WTC11 (cell line): ENCODE results near the gene DNAI1. TPM values are rescaled to one million over a fixed set of nuclear protein-coding genes. Genes with fewer than 3 reads are reported as not detected.
A peak's percentile ranks its signal among the peaks of the same experiment; 100 is the strongest.

Source experiments
- ATAC-seq: fragments of 200-7000 bp; cut with Tn5 transposase; 2 replicates; pipeline ENCODE4 v1.10.0; 2021; ENCODE audit warnings: mild to moderate bottlenecking, moderate library complexity
- CTCF ChIA-PET: fragments of 300-600 bp; sonication (Branson Sonifier 250); formaldehyde crosslinking; loops from one replicate; lab custom pipeline; 2021; ENCODE audit warnings: antibody characterized with exemption; lab: Charles Lee
- POLR2A ChIA-PET: fragments of 350-600 bp; sonication (Branson Sonifier 250); formaldehyde crosslinking; loops from one replicate; lab custom pipeline; 2021; ENCODE audit warnings: antibody characterized with exemption; lab: Charles Lee
- DNase-seq: peaks from one replicate; pipeline ENCODE4 v3.0.0; 2021; ENCODE audit warnings: low spot score
- H3K27ac Mint-ChIP-seq: 2 replicates; pipeline ENCODE4 v1.8.0; 2021; ENCODE audit warnings: mixed read lengths
- H3K27me3 Mint-ChIP-seq: 2 replicates; pipeline ENCODE4 v1.8.0; 2021; ENCODE audit warnings: low read depth, mild to moderate bottlenecking, moderate library complexity, mixed read lengths
- H3K36me3 Mint-ChIP-seq: 2 replicates; pipeline ENCODE4 v1.8.0; 2021; ENCODE audit warnings: mixed read lengths
- H3K4me1 Mint-ChIP-seq: 2 replicates; pipeline ENCODE4 v1.8.0; 2022; ENCODE audit warnings: mixed read lengths
- H3K4me3 Mint-ChIP-seq: 2 replicates; pipeline ENCODE4 v1.8.0; 2021; ENCODE audit warnings: mild to moderate bottlenecking, moderate library complexity, mixed read lengths
- H3K9me3 Mint-ChIP-seq: 2 replicates; pipeline ENCODE4 v1.8.0; 2021; ENCODE audit warnings: mixed read lengths
- E2F5 ChIP-seq: sonication (generic); formaldehyde crosslinking; IDR thresholded peaks from 2 replicates; pipeline ENCODE4 v1.8.1; 2022; ENCODE audit warnings: mild to moderate bottlenecking, moderate library complexity, missing genetic modification reagents
- ELF4 ChIP-seq: sonication (generic); formaldehyde crosslinking; IDR thresholded peaks from 2 replicates; pipeline ENCODE4 v1.8.1; 2022; ENCODE audit warnings: low read depth, mild to moderate bottlenecking, moderate library complexity, missing genetic modification reagents
- FOXJ3 ChIP-seq: sonication (generic); formaldehyde crosslinking; IDR thresholded peaks from 2 replicates; pipeline ENCODE4 v1.9.0; 2021; ENCODE audit warnings: missing genetic modification reagents, mild to moderate bottlenecking, borderline replicate concordance
- FOXP1 ChIP-seq: sonication (generic); formaldehyde crosslinking; IDR thresholded peaks from 2 replicates; pipeline ENCODE4 v1.8.0; 2022; ENCODE audit warnings: missing genetic modification reagents, mild to moderate bottlenecking, moderate library complexity, borderline replicate concordance
- GRHL2 ChIP-seq: fragments of 250-450 bp; sonication (Bioruptor Pico); IDR thresholded peaks from 2 replicates; pipeline ENCODE4 v1.8.0; 2022; ENCODE audit warnings: mild to moderate bottlenecking, moderate library complexity; ENCODE audit not compliant: insufficient replicate concordance, severe bottlenecking
- MYBL2 ChIP-seq: sonication (generic); formaldehyde crosslinking; IDR thresholded peaks from 2 replicates; pipeline ENCODE4 v1.8.1; 2023; ENCODE audit warnings: mild to moderate bottlenecking, moderate library complexity, missing genetic modification reagents
- NFE2L1 ChIP-seq: sonication (generic); formaldehyde crosslinking; IDR thresholded peaks from 2 replicates; pipeline ENCODE4 v1.8.1; 2023; ENCODE audit warnings: missing genetic modification reagents
- NFYB ChIP-seq: sonication (generic); formaldehyde crosslinking; conservative IDR thresholded peaks from 2 replicates; pipeline ENCODE4 v1.8.0; 2022; ENCODE audit warnings: low read depth, missing genetic modification reagents
- NR2C2 ChIP-seq: sonication (generic); formaldehyde crosslinking; IDR thresholded peaks from 2 replicates; pipeline ENCODE4 v1.8.0; 2022; ENCODE audit warnings: mild to moderate bottlenecking, missing genetic modification reagents
- NR3C1 ChIP-seq: sonication (generic); formaldehyde crosslinking; conservative IDR thresholded peaks from 2 replicates; pipeline ENCODE4 v1.8.1; 2023; ENCODE audit warnings: low read depth, mild to moderate bottlenecking, missing genetic modification reagents
- SOX15 ChIP-seq: fragments of 250-450 bp; sonication (Bioruptor Pico); IDR thresholded peaks from 2 replicates; pipeline ENCODE4 v1.9.0; 2021; ENCODE audit warnings: mild to moderate bottlenecking
- ZNF219 ChIP-seq: sonication (generic); formaldehyde crosslinking; IDR thresholded peaks from 2 replicates; pipeline ENCODE4 v1.8.0; 2023; ENCODE audit warnings: missing genetic modification reagents, mild to moderate bottlenecking, borderline replicate concordance
- ZNF263 ChIP-seq: sonication (generic); formaldehyde crosslinking; IDR thresholded peaks from 2 replicates; pipeline ENCODE4 v1.8.1; 2022; ENCODE audit warnings: low read depth, mild to moderate bottlenecking, moderate library complexity, missing genetic modification reagents
- ZNF416 ChIP-seq: fragments of 250-450 bp; sonication (Bioruptor Pico); IDR thresholded peaks from 2 replicates; pipeline ENCODE4 v1.9.0; 2021; ENCODE audit warnings: mild to moderate bottlenecking, inconsistent platforms
- ZNF532 ChIP-seq: fragments of 250-450 bp; sonication (Bioruptor Pico); IDR thresholded peaks from 2 replicates; pipeline ENCODE4 v1.9.0; 2021; ENCODE audit warnings: mild to moderate bottlenecking, borderline replicate concordance
- ZNF671 ChIP-seq: fragments of 250-450 bp; sonication (Bioruptor Pico); IDR thresholded peaks from 2 replicates; pipeline ENCODE4 v1.8.0; 2021; ENCODE audit warnings: mild to moderate bottlenecking
- total RNA-seq: library from RNA; stranded (reverse); gene quantifications from 3 replicates; pipeline ENCODE4 v1.2.3, GENCODE V29; 2021
- TF ChIP-seq, protein P1 (sequence below): fragments of 200-600 bp; IDR thresholded peaks from 2 replicates; pipeline ENCODE4 v1.8.0; 2022; ENCODE audit warnings: antibody characterized with exemption
- TF ChIP-seq, protein P2 (sequence below): sonication (generic); formaldehyde crosslinking; IDR thresholded peaks from 2 replicates; pipeline ENCODE4 v1.8.0; 2022; ENCODE audit warnings: mild to moderate bottlenecking, missing genetic modification reagents
- TF ChIP-seq, protein P3 (sequence below): sonication (generic); formaldehyde crosslinking; IDR thresholded peaks from 2 replicates; pipeline ENCODE4 v1.8.1; 2023; ENCODE audit warnings: mild to moderate bottlenecking, missing genetic modification reagents, borderline replicate concordance

DNAI1 gene
- total RNA-seq, 1 experiment from 2014 or later: 2.1 TPM

DNA sequence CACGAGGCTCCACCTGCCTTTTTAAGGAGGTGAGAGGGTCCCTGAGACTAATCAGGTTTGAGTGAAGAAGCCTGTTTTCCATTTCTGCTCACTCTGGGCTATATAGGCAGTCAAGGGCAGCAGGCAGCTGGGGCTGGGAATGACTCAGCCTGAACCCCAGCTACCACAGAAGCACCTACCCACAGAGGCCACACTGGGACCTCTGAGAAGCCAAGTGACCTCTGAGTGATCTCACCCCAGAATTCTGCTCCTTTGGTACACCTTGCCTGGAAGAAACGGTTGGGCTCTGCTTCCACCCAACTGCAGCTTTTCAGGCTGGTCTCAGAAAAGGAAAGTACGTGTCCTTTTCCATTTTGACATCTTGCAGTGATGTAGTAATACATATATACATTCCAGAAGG lies 7.1 kb upstream of the DNAI1 start:
- H3K27ac Mint-ChIP-seq: no peak overlapping the region
- CTCF ChIA-PET: interaction anchor here (0.8 to 3.1 kb wide), 6 partner anchors 11 to 147 kb away, joined by 3 to 19 read pairs (median 4); no protein-coding TSS in a partner anchor

DNA sequence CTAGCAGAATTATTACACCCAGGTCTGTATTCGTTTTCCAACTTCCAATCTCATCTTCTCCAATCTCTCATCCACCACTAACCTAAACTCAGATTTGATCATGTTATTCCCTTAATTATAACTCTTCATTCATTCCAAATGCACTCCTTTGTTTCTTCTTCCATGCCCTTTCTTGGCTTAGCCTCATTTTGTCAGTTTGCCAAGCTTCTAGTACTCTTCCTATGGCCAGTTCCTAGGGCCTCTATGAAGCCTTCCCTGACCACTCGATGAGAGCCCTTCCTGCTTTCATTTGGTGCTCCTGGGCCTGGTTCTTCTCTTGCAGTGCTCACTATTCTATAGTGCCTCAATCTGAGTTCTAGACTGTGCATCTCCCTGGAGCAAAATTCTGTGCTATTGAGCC lies 6.0 kb upstream of the DNAI1 start:
- CTCF ChIA-PET: interaction anchor here (3.1 kb wide), 1 partner anchor 49 kb away, joined by 19 read pairs; no protein-coding TSS in a partner anchor
- H3K9me3 Mint-ChIP-seq: no peaks in the 10 kb centered on the region
- POLR2A ChIA-PET: no interaction called here
- TF ChIP-seq GRHL2: no peak
- no peak for TF ChIP-seq NR3C1
- TF ChIP-seq NFYB (CRISPR knock-in tag): no peak
- TF ChIP-seq, protein P1, sequence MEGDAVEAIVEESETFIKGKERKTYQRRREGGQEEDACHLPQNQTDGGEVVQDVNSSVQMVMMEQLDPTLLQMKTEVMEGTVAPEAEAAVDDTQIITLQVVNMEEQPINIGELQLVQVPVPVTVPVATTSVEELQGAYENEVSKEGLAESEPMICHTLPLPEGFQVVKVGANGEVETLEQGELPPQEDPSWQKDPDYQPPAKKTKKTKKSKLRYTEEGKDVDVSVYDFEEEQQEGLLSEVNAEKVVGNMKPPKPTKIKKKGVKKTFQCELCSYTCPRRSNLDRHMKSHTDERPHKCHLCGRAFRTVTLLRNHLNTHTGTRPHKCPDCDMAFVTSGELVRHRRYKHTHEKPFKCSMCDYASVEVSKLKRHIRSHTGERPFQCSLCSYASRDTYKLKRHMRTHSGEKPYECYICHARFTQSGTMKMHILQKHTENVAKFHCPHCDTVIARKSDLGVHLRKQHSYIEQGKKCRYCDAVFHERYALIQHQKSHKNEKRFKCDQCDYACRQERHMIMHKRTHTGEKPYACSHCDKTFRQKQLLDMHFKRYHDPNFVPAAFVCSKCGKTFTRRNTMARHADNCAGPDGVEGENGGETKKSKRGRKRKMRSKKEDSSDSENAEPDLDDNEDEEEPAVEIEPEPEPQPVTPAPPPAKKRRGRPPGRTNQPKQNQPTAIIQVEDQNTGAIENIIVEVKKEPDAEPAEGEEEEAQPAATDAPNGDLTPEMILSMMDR: no peak
- TF ChIP-seq ELF4 (CRISPR knock-in tag): no peak
- no peak for TF ChIP-seq NFE2L1 (CRISPR knock-in tag)
- no peak for TF ChIP-seq E2F5 (CRISPR knock-in tag)
- TF ChIP-seq FOXP1: no peak

More for the DNA sequence above, 7.1 kb upstream of the DNAI1 start:
- Mint-ChIP-seq H3K9me3 (no peaks in the 10 kb centered on the region), H3K27me3 (peaks cover 5% of the 10 kb centered on the region), H3K36me3 (no peaks in the 10 kb centered on the region), H3K4me3 (no peak overlapping the region), H3K4me1 (peaks cover 16% of the 10 kb centered on the region)
- TF ChIP-seq, protein P2, sequence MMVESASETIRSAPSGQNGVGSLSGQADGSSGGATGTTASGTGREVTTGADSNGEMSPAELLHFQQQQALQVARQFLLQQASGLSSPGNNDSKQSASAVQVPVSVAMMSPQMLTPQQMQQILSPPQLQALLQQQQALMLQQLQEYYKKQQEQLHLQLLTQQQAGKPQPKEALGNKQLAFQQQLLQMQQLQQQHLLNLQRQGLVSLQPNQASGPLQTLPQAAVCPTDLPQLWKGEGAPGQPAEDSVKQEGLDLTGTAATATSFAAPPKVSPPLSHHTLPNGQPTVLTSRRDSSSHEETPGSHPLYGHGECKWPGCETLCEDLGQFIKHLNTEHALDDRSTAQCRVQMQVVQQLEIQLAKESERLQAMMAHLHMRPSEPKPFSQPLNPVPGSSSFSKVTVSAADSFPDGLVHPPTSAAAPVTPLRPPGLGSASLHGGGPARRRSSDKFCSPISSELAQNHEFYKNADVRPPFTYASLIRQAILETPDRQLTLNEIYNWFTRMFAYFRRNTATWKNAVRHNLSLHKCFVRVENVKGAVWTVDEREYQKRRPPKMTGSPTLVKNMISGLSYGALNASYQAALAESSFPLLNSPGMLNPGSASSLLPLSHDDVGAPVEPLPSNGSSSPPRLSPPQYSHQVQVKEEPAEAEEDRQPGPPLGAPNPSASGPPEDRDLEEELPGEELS: no peak
- no peak for TF ChIP-seq ZNF671 (CRISPR knock-in tag)
- TF ChIP-seq, protein P3, sequence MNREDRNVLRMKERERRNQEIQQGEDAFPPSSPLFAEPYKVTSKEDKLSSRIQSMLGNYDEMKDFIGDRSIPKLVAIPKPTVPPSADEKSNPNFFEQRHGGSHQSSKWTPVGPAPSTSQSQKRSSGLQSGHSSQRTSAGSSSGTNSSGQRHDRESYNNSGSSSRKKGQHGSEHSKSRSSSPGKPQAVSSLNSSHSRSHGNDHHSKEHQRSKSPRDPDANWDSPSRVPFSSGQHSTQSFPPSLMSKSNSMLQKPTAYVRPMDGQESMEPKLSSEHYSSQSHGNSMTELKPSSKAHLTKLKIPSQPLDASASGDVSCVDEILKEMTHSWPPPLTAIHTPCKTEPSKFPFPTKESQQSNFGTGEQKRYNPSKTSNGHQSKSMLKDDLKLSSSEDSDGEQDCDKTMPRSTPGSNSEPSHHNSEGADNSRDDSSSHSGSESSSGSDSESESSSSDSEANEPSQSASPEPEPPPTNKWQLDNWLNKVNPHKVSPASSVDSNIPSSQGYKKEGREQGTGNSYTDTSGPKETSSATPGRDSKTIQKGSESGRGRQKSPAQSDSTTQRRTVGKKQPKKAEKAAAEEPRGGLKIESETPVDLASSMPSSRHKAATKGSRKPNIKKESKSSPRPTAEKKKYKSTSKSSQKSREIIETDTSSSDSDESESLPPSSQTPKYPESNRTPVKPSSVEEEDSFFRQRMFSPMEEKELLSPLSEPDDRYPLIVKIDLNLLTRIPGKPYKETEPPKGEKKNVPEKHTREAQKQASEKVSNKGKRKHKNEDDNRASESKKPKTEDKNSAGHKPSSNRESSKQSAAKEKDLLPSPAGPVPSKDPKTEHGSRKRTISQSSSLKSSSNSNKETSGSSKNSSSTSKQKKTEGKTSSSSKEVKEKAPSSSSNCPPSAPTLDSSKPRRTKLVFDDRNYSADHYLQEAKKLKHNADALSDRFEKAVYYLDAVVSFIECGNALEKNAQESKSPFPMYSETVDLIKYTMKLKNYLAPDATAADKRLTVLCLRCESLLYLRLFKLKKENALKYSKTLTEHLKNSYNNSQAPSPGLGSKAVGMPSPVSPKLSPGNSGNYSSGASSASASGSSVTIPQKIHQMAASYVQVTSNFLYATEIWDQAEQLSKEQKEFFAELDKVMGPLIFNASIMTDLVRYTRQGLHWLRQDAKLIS (CRISPR knock-in tag): no peak
- TF ChIP-seq SOX15 (CRISPR knock-in tag): no peak
- TF ChIP-seq ZNF263 (CRISPR knock-in tag): no peak
- TF ChIP-seq ZNF219: no peak
- no peak for TF ChIP-seq ZNF416 (CRISPR knock-in tag)
- TF ChIP-seq NR2C2 (CRISPR knock-in tag): no peak
- TF ChIP-seq MYBL2 (CRISPR knock-in tag): no peak
- no peak for TF ChIP-seq ZNF532 (CRISPR knock-in tag)
- no peak for TF ChIP-seq FOXJ3
- TF ChIP-seq GRHL2: no peak
- POLR2A ChIA-PET: no interaction called here
- peak; percentile 18 for ATAC-seq
- DNase-seq: no peak

More for the DNA sequence above, 6.0 kb upstream of the DNAI1 start:
- Mint-ChIP-seq H3K27me3 (peaks cover 14% of the 10 kb centered on the region), H3K36me3 (no peaks in the 10 kb centered on the region), H3K4me1 (peaks cover 25% of the 10 kb centered on the region), H3K27ac (no peak overlapping the region), H3K4me3 (no peak overlapping the region)
- DNase-seq: no peak
- no peak for ATAC-seq
